Right lobe of liver (tissue), 6 donors: ENCODE measurements around the gene FGF9. TPM values are rescaled to one million over a fixed set of nuclear protein-coding genes. Genes with fewer than 3 reads are reported as not detected.

Source experiments
- ATAC-seq, 4 donors: fragments of 200-7000 bp; cut with Tn5 transposase; one replicate each; pipeline ENCODE4 v1.9.1; 2020; ENCODE audit warnings: mild to moderate bottlenecking in 4 of 4, moderate library complexity in 4 of 4
- DNase-seq, 3 donors: peaks; one replicate each; pipeline ENCODE4 v3.0.0-alpha.2; 2020
- H3K27ac ChIP-seq, 3 donors: fragments of 200-600 bp; one replicate each; pipeline ENCODE4 v1.8.0; 2022
- H3K27me3 ChIP-seq, 2 donors: fragments of 200-600 bp; one replicate each; pipeline ENCODE4 v1.8.0; 2022
- H3K36me3 ChIP-seq, 4 donors: fragments of 200-600 bp; sonication (generic) in 1 of 4; one replicate each; pipeline versions ENCODE4 v1.5.1 to v1.8.0; 2017 to 2022; ENCODE audit warnings: control low read depth in 1 of 4
- H3K4me1 ChIP-seq, 4 donors: fragments of 200-600 bp; sonication (generic) in 1 of 4; one replicate each; pipeline versions ENCODE4 v1.5.1 to v1.8.0; 2017 to 2022; ENCODE audit warnings: control low read depth in 1 of 4
- H3K4me3 ChIP-seq, 3 donors: fragments of 200-600 bp; one replicate each; pipeline ENCODE4 v1.8.0; 2022
- H3K9me3 ChIP-seq, 4 donors: fragments of 200-600 bp; sonication (generic) in 1 of 4; one replicate each; pipeline versions ENCODE4 v1.5.1 to v1.8.0; 2017 to 2022; ENCODE audit warnings: control low read depth in 1 of 4
- CTCF ChIP-seq, 4 donors: fragments of 200-600 bp in 3 of 4; fragments of 450-650 bp in 1 of 4; IDR thresholded peaks; one replicate each; pipeline versions ENCODE4 v1.5.1 to v1.8.0; 2016 to 2022; ENCODE audit warnings: antibody characterized with exemption in 4 of 4, mild to moderate bottlenecking in 2 of 4
- POLR2A ChIP-seq: fragments of 450-650 bp; IDR thresholded peaks from one replicate; pipeline ENCODE4 v1.6.1; 2017; ENCODE audit warnings: antibody characterized with exemption, mild to moderate bottlenecking
- whole genome bisulfite sequencing: methylation state at CpG from one replicate; pipeline ENCODE4 v1.1.6; 2018; ENCODE audit warnings: low coverage, low lambda C conversion rate; ENCODE audit not compliant: insufficient coverage; ENCODE audit errors: missing lambda C conversion rate; 5-methylcytosine and 5-hydroxymethylcytosine counted together
- intact Hi-C, 2 donors: fragments of 100-400 bp; cut with DNase I; formaldehyde crosslinking; loops; one replicate each; pipeline versions ENCODE4 v1.11.2 to v1.14.1; 2022
- long read RNA-seq: library from polyadenylated mRNA; unstranded; transcript quantifications from one replicate; pipeline ENCODE4 v2.0.0, GENCODE V29; 2019
- total RNA-seq, 6 experiments: library from RNA; depleted of rRNA in 2 of 6; stranded (reverse); fragments of >200 nt in 2 of 6; fragmentation: NEBNext Ultra II Directional in 3 of 6; extraction: Animal tissue kit (Norgen Biotek cat#: 25700) in 3 of 6; gene quantifications; one replicate each; pipeline versions ENCODE4 v1.1.0 to v1.2.4, GENCODE V29; 2016 to 2023
- donor health status: DM: no; HTN: yes; CAD: no.
- donor health status: DM: no; HTN: no; CAD: no.
- donor health status: DM: no; HTN: no; CAD: no.
- donor health status: DM: no; HTN: yes; CAD: no.
- donor health status: DM: no; HTN: yes; CAD: no.

FGF9 gene
- total RNA-seq, result not detected
- long read RNA-seq, result 0 reads

DNA sequence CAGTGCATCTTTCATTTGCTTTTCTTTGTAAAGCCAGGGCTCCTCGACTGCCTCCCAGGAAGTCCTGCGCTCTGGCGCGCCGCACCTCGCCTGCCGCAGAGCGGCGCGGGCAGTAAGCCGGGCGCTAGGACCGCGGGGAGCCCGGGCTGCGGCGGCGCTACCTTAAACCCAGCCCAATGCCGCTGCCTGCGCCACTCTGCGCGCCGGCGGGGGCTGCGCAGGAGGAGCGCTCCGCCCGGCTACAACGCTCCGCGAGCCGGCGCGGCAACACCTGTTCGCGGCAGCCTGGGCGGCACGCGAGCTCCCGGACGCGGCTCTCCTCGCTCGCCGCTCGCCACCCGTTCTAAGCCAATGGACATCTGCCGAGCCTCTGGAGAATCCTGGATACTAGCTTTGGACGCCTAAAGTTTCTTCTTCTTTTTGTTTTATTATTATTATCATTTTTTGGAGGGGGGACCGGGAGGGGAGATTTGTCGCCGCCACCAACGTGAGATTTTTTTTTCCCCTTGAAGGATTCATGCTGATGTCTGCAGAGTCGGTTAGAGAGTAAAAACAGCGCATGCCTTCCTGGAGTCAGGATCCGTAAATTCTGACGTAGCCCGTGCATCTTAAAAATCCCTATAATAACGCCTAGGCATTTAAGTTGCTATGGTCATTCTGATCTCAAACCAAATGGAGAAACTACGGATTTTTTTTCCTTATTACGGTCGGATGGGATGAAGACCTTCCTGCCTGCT, at the start of gene FGF9:
FGF9 (plus strand) TSS at position 191 of the 737 bp plus-strand sequence. CDS start 840 bp downstream, outside the sequence.
- intact Hi-C loops, result no loop called here
- TF ChIP-seq CTCF (IDR thresholded peaks at IDR 0.05) (no peak), POLR2A (no peak)
- peak; percentile 80 to 86 (median 83) for DNase-seq
- Histone ChIP-seq H3K27ac (no peak within 1 kb of the TSS), H3K4me1 (peaks cover 0 to 52% (median 4%) of the 10 kb centered on the region in 4 donors), H3K27me3 (peaks cover 14 to 28% of the 10 kb centered on the region in 2 donors), H3K4me3 (peak within 1 kb of the TSS; percentile 42 to 54 (median 51)), H3K9me3 (no peaks in the 10 kb centered on the region), H3K36me3 (no peaks in the 10 kb centered on the region)
- peak; percentile 93 to 94 (median 94) for ATAC-seq
- WGBS, result 1% methylated on average over 43 of the region's 62 CpGs

DNA sequence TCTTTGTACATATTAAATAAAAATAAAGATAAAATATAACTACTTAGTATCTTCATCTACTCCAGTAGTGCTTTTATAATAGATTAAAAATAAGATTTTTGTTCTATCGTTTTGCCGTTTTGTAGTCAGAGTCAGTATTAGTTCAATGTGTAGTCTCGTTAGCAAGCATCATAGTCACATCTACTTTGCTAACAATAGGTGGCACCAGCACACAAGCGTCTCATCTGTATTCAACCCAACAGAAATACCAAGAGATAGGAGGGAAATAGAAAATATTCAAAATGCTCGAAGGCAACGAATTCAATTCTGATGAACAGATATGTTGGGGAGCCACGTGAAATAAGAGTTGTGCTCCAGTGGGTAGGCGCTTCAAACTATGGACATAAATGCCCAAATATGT, 45.5 kb upstream of the FGF9 start:
- Histone ChIP-seq H3K27ac (no peak overlapping the region), H3K4me1 (no peaks in the 10 kb centered on the region), H3K36me3 (no peaks in the 10 kb centered on the region), H3K27me3 (no peaks in the 10 kb centered on the region), H3K9me3 (no peaks in the 10 kb centered on the region), H3K4me3 (no peak overlapping the region)
- DNase-seq (no peak), ATAC-seq (peak in 3 of 4 donors; percentile 31 to 74 (median 48))
- TF ChIP-seq POLR2A (no peak), CTCF (IDR thresholded peaks at IDR 0.05) (peak; percentile 18 to 30 (median 26))
- 42% methylated on average over 8 of the region's 8 CpGs for WGBS
- intact Hi-C loops, result no loop called here

GRCh38 chr13:21632196-21632595, 38.7 kb upstream of the FGF9 start:
- H3K36me3 ChIP-seq, result no peaks in the 10 kb centered on the region
- TF ChIP-seq CTCF (IDR thresholded peaks at IDR 0.05), result no peak
- no peak for TF ChIP-seq POLR2A
- intact Hi-C loops, result no loop called here
- no peak overlapping the region for H3K4me3 ChIP-seq
- no peaks in the 10 kb centered on the region for H3K9me3 ChIP-seq
- no peak overlapping the region for H3K27ac ChIP-seq
- H3K4me1 ChIP-seq, result no peaks in the 10 kb centered on the region
- no peak for DNase-seq
- ATAC-seq, result no peak
- no peaks in the 10 kb centered on the region for H3K27me3 ChIP-seq

DNA sequence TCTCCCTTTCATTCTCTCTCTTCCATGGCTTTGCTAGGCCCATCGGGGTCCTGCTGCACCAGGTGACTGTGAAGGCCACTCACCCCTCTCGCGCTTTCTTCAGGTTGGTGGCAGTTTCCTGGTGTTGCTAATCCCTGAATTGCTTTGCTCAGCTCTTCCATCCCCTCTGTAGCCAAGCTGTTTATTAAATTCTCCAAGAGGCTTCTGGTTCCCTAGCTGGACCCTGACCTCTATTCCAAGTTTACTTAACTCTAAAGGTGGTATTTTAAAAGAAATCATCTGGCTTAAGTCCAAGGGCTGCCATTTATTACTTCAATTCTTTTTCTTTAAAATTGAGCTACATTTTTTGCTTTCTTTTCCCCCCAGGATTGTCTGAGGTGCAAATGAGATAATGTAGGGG, 34.2 kb upstream of the FGF9 start:
- TF ChIP-seq CTCF (IDR thresholded peaks at IDR 0.05) (no peak), POLR2A (no peak)
- Histone ChIP-seq H3K27ac (no peak overlapping the region), H3K4me1 (no peaks in the 10 kb centered on the region), H3K4me3 (no peak overlapping the region), H3K27me3 (no peaks in the 10 kb centered on the region), H3K9me3 (no peaks in the 10 kb centered on the region), H3K36me3 (no peaks in the 10 kb centered on the region)
- intact Hi-C loops, result no loop called here
- 42% methylated on average over 3 of the region's 3 CpGs for WGBS
- no peak for DNase-seq
- no peak for ATAC-seq
